A549 treated with AZD9567 at 1 μM for 4 hours (cell line): Measurements from ENCODE around the gene EFEMP1. TPM values are rescaled to one million over a fixed set of nuclear protein-coding genes. Genes with fewer than 3 reads are reported as not detected.

Source experiments
- total RNA-seq: library from RNA; stranded (reverse); fragments of 200-300 nt; extraction: Qiagen RNA extraction; gene quantifications from 5 replicates; pipeline ENCODE4 v1.2.3, GENCODE V29; 2022; ENCODE audit not compliant: insufficient read depth

The EFEMP1 gene
- total RNA-seq = 29.4 to 57.2 TPM (median 41.0 TPM) in 5 replicates

GRCh38 chr2:55923091-55923981, at the start of gene EFEMP1:
TSS of gene EFEMP1 (minus strand) at chr2:55923782. CDS start at chr2:55922440, 1,342 bp downstream.

Other genes starting within 250 kb of the EFEMP1 start
- gene PNPT1, start 229.9 kb downstream of the EFEMP1 start, total RNA-seq = 28.0 to 75.3 TPM (median 32.7 TPM) in 5 replicates